Fibroblast of lung (primary cell): Measurements from ENCODE around the gene POLR3E. TPM values are rescaled to one million over a fixed set of nuclear protein-coding genes. Genes with fewer than 3 reads are reported as not detected.

Experiments
- DNase-seq, 2 donors: peaks; one replicate each; pipeline versions ENCODE4 v3.0.0 to v3.0.0-alpha.2; 2010; ENCODE audit warnings: low read depth in 2 of 2
- H2AFZ ChIP-seq: 2 replicates; pipeline ENCODE4 v1.5.1; 2012; ENCODE audit warnings: low read length, control low read depth, inconsistent platforms
- H3K27ac ChIP-seq: 2 replicates; pipeline ENCODE4 v1.5.1; 2011; ENCODE audit warnings: low read length, control low read depth; ENCODE audit not compliant: insufficient read depth
- H3K27me3 ChIP-seq: 2 replicates; pipeline ENCODE4 v1.5.1; 2011; ENCODE audit warnings: mild to moderate bottlenecking, low read length; ENCODE audit not compliant: control insufficient read depth, insufficient read depth
- H3K36me3 ChIP-seq: 2 replicates; pipeline ENCODE4 v1.5.1; 2011; ENCODE audit warnings: low read length; ENCODE audit not compliant: control insufficient read depth, insufficient read depth
- H3K4me1 ChIP-seq: 2 replicates; pipeline ENCODE4 v1.5.1; 2011; ENCODE audit warnings: low read length; ENCODE audit not compliant: control insufficient read depth, insufficient read depth; ENCODE audit errors: extremely low read depth
- H3K4me2 ChIP-seq: 2 replicates; pipeline ENCODE4 v1.5.1; 2011; ENCODE audit warnings: low read length, control low read depth; ENCODE audit not compliant: insufficient read depth; ENCODE audit errors: extremely low read depth
- H3K4me3 ChIP-seq, 4 experiments: fragments of 200-600 bp in 1 of 4; sonication (generic) in 1 of 4; replicated peaks in 1 of 4; 2 replicates each; pipeline ENCODE4 v1.5.1; 2011 to 2016; ENCODE audit warnings: low read length in 4 of 4, low read depth in 3 of 4, mild to moderate bottlenecking in 3 of 4, control low read depth in 2 of 4, inconsistent platforms in 1 of 4, mixed read lengths in 1 of 4; ENCODE audit not compliant: insufficient read depth in 1 of 4; ENCODE audit errors: control extremely low read depth in 1 of 4
- H3K79me2 ChIP-seq: 2 replicates; pipeline ENCODE4 v1.5.1; 2012; ENCODE audit warnings: mild to moderate bottlenecking, low read length, inconsistent platforms; ENCODE audit not compliant: control insufficient read depth, insufficient read depth
- H3K9ac ChIP-seq: 2 replicates; pipeline ENCODE4 v1.5.1; 2011; ENCODE audit warnings: mild to moderate bottlenecking, low read length, control low read depth; ENCODE audit not compliant: insufficient read depth
- H3K9me3 ChIP-seq: 2 replicates; pipeline ENCODE4 v1.5.1; 2012; ENCODE audit warnings: low read depth, low read length; ENCODE audit not compliant: control insufficient read depth, insufficient read depth
- H4K20me1 ChIP-seq: 2 replicates; pipeline ENCODE4 v1.5.1; 2011; ENCODE audit warnings: low read length; ENCODE audit not compliant: control insufficient read depth, insufficient read depth; ENCODE audit errors: extremely low read depth
- EZH2 ChIP-seq: IDR thresholded peaks from 2 replicates; pipeline ENCODE4 v1.5.1; 2012; ENCODE audit warnings: low read length, control low read depth, mild to moderate bottlenecking; ENCODE audit errors: missing control alignments
- polyA plus RNA-seq, 2 donors: library from polyadenylated mRNA; depleted of rRNA in 1 of 2; stranded (reverse) in 1 of 2; unstranded in 1 of 2; fragments of >200 nt; gene quantifications; 2 replicates each; pipeline ENCODE4 v1.2.1, GENCODE V29; 2011 to 2012; ENCODE audit warnings: missing spikeins in 1 of 2
- total RNA-seq: library from RNA; depleted of rRNA; stranded (reverse); fragments of >200 nt; gene quantifications from 2 replicates; pipeline ENCODE4 v1.2.1, GENCODE V29; 2014
- TF ChIP-seq, protein P1 (sequence below), 2 donors: IDR thresholded peaks in 1 of 2; conservative IDR thresholded peaks in 1 of 2; 1 replicate in 1 of 2; 2 replicates in 1 of 2; pipeline ENCODE4 v1.5.1; 2011 to 2012; ENCODE audit warnings: low read length in 2 of 2, control low read depth in 1 of 2, inconsistent platforms in 1 of 2, low read depth in 1 of 2, mild to moderate bottlenecking in 1 of 2

Gene POLR3E
- total and polyA plus RNA-seq, 2 donors (not counting 1 experiment from before 2014, with no cell fraction given): 14.2 to 28.9 TPM

DNA sequence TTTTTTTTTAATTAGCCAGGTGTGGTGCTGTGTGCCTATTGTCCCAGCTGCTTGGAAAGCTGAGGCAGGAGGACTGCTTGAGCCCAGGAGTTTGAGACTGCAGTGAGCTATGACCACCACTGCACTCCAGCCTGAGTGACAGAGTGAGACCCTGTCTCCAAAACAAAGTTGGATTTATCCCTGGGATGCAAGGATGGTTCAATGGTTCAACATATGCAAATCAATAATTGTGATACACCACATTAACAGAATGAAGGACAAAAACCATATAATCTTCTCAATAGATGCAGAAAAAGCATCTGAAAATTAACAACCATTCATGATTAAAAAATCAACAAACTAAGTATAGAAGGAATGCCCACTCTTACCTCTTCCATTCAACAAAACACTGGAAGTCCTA lies 43.7 kb downstream of the POLR3E start:
- Histone ChIP-seq H2AFZ (no peak overlapping the region), H3K27me3 (no peaks in the 10 kb centered on the region), H4K20me1 (no peaks in the 10 kb centered on the region), H3K36me3 (peaks cover 8% of the 10 kb centered on the region), H3K9me3 (no peaks in the 10 kb centered on the region), H3K4me2 (no peak overlapping the region), H3K79me2 (peaks cover 4% of the 10 kb centered on the region), H3K27ac (no peak overlapping the region), H3K9ac (no peak overlapping the region), H3K4me1 (no peaks in the 10 kb centered on the region), H3K4me3 (no peak overlapping the region)
- no peak for DNase-seq
- TF ChIP-seq, protein P1, sequence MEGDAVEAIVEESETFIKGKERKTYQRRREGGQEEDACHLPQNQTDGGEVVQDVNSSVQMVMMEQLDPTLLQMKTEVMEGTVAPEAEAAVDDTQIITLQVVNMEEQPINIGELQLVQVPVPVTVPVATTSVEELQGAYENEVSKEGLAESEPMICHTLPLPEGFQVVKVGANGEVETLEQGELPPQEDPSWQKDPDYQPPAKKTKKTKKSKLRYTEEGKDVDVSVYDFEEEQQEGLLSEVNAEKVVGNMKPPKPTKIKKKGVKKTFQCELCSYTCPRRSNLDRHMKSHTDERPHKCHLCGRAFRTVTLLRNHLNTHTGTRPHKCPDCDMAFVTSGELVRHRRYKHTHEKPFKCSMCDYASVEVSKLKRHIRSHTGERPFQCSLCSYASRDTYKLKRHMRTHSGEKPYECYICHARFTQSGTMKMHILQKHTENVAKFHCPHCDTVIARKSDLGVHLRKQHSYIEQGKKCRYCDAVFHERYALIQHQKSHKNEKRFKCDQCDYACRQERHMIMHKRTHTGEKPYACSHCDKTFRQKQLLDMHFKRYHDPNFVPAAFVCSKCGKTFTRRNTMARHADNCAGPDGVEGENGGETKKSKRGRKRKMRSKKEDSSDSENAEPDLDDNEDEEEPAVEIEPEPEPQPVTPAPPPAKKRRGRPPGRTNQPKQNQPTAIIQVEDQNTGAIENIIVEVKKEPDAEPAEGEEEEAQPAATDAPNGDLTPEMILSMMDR (conservative IDR thresholded peaks at IDR 0.05 in 1 of 2, IDR thresholded peaks at IDR 0.05 in 1 of 2; ENCODE audit: low read depth in 1 of 2, low read length in 2 of 2): no peak
- no peak for TF ChIP-seq EZH2

DNA sequence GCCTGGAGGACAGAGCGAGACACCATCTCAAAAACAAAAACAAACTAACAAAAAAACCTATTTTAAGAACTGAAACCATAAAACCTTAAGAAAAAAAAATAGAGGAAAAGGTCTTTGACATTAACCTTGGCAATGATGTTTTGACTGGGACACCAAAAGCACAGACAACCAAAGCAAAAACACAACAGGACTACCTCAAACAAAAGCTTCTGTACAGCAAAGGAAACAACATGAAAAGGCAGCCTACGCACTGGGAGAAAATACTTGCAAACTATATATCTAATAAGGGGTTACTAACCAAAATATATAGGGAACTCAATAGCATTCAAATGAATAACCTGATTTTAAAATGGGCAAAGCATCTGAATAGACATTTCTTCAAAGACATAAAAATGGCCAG lies 44.9 kb downstream of the POLR3E start:
- Histone ChIP-seq H3K9me3 (no peaks in the 10 kb centered on the region), H3K27ac (no peak overlapping the region), H4K20me1 (no peaks in the 10 kb centered on the region), H3K36me3 (peaks cover 8% of the 10 kb centered on the region), H3K27me3 (no peaks in the 10 kb centered on the region), H2AFZ (no peak overlapping the region), H3K79me2 (peaks cover 1% of the 10 kb centered on the region), H3K9ac (no peak overlapping the region), H3K4me1 (no peaks in the 10 kb centered on the region), H3K4me2 (no peak overlapping the region), H3K4me3 (no peak overlapping the region)
- TF ChIP-seq EZH2: no peak
- TF ChIP-seq, protein P1 (conservative IDR thresholded peaks at IDR 0.05 in 1 of 2, IDR thresholded peaks at IDR 0.05 in 1 of 2; ENCODE audit: low read depth in 1 of 2, low read length in 2 of 2): no peak
- no peak for DNase-seq

DNA sequence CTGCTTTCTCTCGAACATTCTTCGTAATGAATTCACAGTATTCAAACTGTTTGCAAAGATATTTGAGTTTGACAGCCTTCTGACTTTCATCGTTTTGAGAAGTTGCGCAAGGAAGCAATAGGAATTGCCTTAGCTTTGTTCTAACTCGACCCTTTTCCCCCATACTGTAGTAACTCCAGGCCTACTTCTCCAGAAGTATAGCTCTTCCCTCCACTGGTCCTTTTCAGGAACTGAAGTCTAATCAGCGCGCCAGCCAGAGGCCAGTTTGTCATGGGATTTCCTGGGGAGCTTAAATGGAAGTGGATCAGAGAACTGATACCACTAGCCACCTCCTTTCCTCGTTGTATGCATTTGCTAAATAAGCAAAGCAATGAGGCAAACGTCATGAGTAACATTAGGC lies 49.3 kb downstream of the POLR3E start:
- Histone ChIP-seq H3K4me2 (no peak overlapping the region), H3K9ac (no peak overlapping the region), H3K4me1 (no peaks in the 10 kb centered on the region), H3K9me3 (no peaks in the 10 kb centered on the region), H3K4me3 (no peak overlapping the region), H3K36me3 (peaks cover 17% of the 10 kb centered on the region), H3K27ac (no peak overlapping the region), H2AFZ (no peak overlapping the region), H3K27me3 (no peaks in the 10 kb centered on the region), H3K79me2 (peaks cover 12% of the 10 kb centered on the region), H4K20me1 (no peaks in the 10 kb centered on the region)
- no peak for DNase-seq
- no peak for TF ChIP-seq EZH2
- TF ChIP-seq, protein P1 (conservative IDR thresholded peaks at IDR 0.05 in 1 of 2, IDR thresholded peaks at IDR 0.05 in 1 of 2; ENCODE audit: low read depth in 1 of 2, low read length in 2 of 2): no peak
